Measurements from ENCODE around the gene GABBR1. TPM values are rescaled to one million over a fixed set of nuclear protein-coding genes. Genes with fewer than 3 reads are reported as not detected.

GABBR1 gene
- polyA plus RNA-seq, 1 donor (not counting 4 experiments of a cell fraction or from before 2014, with no cell fraction given): 18.9 TPM

DNA sequence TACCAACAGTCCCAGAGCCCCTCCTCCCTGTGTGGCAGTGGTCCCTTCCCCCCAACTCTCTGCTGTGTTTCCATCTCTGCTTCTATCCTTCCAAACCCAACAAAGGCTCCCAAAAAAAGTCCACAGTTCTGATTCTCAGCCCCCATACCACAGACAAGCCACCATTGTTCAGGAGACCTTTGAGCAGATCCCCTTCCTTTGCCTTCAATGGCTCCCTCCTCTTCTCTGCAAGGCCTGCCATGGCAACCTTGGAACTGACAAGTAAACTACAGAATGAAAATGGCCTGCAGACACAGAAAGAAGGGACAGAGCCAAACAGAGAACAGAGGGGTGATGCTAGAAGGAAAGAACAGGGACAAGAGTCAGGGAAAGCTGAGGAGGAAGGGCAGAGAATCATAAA, 24.9 kb downstream of the GABBR1 start:
- Histone ChIP-seq H3K4me2 (ENCODE audit: control insufficient read depth, extremely low read depth, insufficient read depth, low read depth, low read length) (no peak overlapping the region), H3K9me3 (ENCODE audit: control insufficient read depth, low read depth, low read length) (no peaks in the 10 kb centered on the region), H3K4me3 (ENCODE audit: control insufficient read depth in 2 of 3, extremely low read depth in 1 of 3, insufficient read depth in 2 of 3, low read depth in 1 of 3, low read length in 3 of 3) (no peak overlapping the region), H4K20me1 (ENCODE audit: control insufficient read depth, extremely low read depth, insufficient read depth, low read length) (no peaks in the 10 kb centered on the region), H3K9me1 (ENCODE audit: control insufficient read depth, extremely low read depth, insufficient read depth, low read length) (no peaks in the 10 kb centered on the region), H3K79me2 (ENCODE audit: control insufficient read depth, insufficient read depth, low read length) (no peaks in the 10 kb centered on the region), H2AFZ (ENCODE audit: control insufficient read depth, low read length) (no peak overlapping the region), H3K4me1 (ENCODE audit: control insufficient read depth, extremely low read depth, insufficient read depth, low read length) (no peaks in the 10 kb centered on the region), H3K9ac (ENCODE audit: control insufficient read depth, extremely low read depth, insufficient read depth, low read length) (no peak overlapping the region), H3K27ac (ENCODE audit: control insufficient read depth, insufficient read depth, low read length) (no peak overlapping the region), H3K27me3 (ENCODE audit: control insufficient read depth, extremely low read depth, insufficient read depth, low read length) (no peaks in the 10 kb centered on the region), H3K36me3 (ENCODE audit: control insufficient read depth in 2 of 2, extremely low read depth in 1 of 2, insufficient read depth in 2 of 2, low read length in 2 of 2) (peaks cover 42 to 51% of the 10 kb centered on the region in 2 experiments)
- FAIRE-seq (no peak), DNase-seq (ENCODE audit: low read depth, low spot score) (no peak)
- dilution Hi-C loops (cut with MboI; ENCODE audit: extremely low pct_ligation_motif_present, low sequenced_read_pairs): no loop called here
- TF ChIP-seq EZH2 (IDR thresholded peaks at IDR 0.05; ENCODE audit: low read length): no peak
- TF ChIP-seq, protein P1, sequence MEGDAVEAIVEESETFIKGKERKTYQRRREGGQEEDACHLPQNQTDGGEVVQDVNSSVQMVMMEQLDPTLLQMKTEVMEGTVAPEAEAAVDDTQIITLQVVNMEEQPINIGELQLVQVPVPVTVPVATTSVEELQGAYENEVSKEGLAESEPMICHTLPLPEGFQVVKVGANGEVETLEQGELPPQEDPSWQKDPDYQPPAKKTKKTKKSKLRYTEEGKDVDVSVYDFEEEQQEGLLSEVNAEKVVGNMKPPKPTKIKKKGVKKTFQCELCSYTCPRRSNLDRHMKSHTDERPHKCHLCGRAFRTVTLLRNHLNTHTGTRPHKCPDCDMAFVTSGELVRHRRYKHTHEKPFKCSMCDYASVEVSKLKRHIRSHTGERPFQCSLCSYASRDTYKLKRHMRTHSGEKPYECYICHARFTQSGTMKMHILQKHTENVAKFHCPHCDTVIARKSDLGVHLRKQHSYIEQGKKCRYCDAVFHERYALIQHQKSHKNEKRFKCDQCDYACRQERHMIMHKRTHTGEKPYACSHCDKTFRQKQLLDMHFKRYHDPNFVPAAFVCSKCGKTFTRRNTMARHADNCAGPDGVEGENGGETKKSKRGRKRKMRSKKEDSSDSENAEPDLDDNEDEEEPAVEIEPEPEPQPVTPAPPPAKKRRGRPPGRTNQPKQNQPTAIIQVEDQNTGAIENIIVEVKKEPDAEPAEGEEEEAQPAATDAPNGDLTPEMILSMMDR (optimal IDR thresholded peaks at IDR 0.05 in 1 of 3, IDR thresholded peaks at IDR 0.05 in 1 of 3, conservative IDR thresholded peaks at IDR 0.05 in 1 of 3; ENCODE audit: extremely low read depth in 1 of 3, insufficient read depth in 2 of 3, low read length in 3 of 3): no peak

DNA sequence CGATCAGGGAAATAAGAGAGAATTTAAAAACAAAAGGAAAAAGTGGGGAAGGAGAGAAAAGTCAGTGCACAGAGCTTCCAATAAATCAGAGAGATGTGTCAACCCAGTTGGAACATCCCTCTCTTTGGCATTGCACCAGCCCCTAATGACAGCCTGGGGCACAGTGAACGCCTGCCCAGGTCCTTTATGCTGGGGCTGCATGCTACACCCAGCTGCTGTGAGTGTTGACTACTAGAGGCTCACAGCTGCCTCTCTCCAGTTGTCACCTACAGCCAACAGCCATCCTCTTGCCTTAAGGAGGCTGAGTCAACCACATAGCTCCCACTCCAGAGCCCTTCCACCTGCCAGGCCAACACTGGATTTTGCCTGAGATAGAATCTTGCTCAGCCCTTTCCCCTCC, 29.1 kb downstream of the GABBR1 start:
- Histone ChIP-seq H3K9me1 (ENCODE audit: control insufficient read depth, extremely low read depth, insufficient read depth, low read length) (no peaks in the 10 kb centered on the region), H2AFZ (ENCODE audit: control insufficient read depth, low read length) (no peak overlapping the region), H3K9me3 (ENCODE audit: control insufficient read depth, low read depth, low read length) (no peaks in the 10 kb centered on the region), H3K36me3 (ENCODE audit: control insufficient read depth in 2 of 2, extremely low read depth in 1 of 2, insufficient read depth in 2 of 2, low read length in 2 of 2) (peaks cover 46 to 49% of the 10 kb centered on the region in 2 experiments), H3K4me1 (ENCODE audit: control insufficient read depth, extremely low read depth, insufficient read depth, low read length) (no peaks in the 10 kb centered on the region), H3K4me3 (ENCODE audit: control insufficient read depth in 2 of 3, extremely low read depth in 1 of 3, insufficient read depth in 2 of 3, low read depth in 1 of 3, low read length in 3 of 3) (no peak overlapping the region), H3K4me2 (ENCODE audit: control insufficient read depth, extremely low read depth, insufficient read depth, low read depth, low read length) (no peak overlapping the region), H3K27me3 (ENCODE audit: control insufficient read depth, extremely low read depth, insufficient read depth, low read length) (no peaks in the 10 kb centered on the region), H4K20me1 (ENCODE audit: control insufficient read depth, extremely low read depth, insufficient read depth, low read length) (no peaks in the 10 kb centered on the region), H3K9ac (ENCODE audit: control insufficient read depth, extremely low read depth, insufficient read depth, low read length) (no peak overlapping the region), H3K79me2 (ENCODE audit: control insufficient read depth, insufficient read depth, low read length) (no peaks in the 10 kb centered on the region), H3K27ac (ENCODE audit: control insufficient read depth, insufficient read depth, low read length) (no peak overlapping the region)
- dilution Hi-C loops (cut with MboI; ENCODE audit: extremely low pct_ligation_motif_present, low sequenced_read_pairs): no loop called here
- DNase-seq (ENCODE audit: low read depth, low spot score) (no peak), FAIRE-seq (no peak)
- no peak for TF ChIP-seq EZH2 (IDR thresholded peaks at IDR 0.05; ENCODE audit: low read length)
- TF ChIP-seq, protein P1 (optimal IDR thresholded peaks at IDR 0.05 in 1 of 3, IDR thresholded peaks at IDR 0.05 in 1 of 3, conservative IDR thresholded peaks at IDR 0.05 in 1 of 3; ENCODE audit: extremely low read depth in 1 of 3, insufficient read depth in 2 of 3, low read length in 3 of 3): no peak

All from keratinocyte (primary cell).